Smooth muscle cell of the brain vasculature (primary cell): ENCODE measurements around the gene ZNF93.
A peak's percentile ranks its signal among the peaks of the same experiment; 100 is the strongest.
"Not testable (repeated sequence)": the region's sequence is repeated elsewhere in the genome, so short reads cannot be mapped to it uniquely, and the experiment has no call there.

Source experiments
- DNase-seq: peaks from one replicate; pipeline ENCODE4 v3.0.0-alpha.2; 2012; ENCODE audit warnings: low read depth, low spot score

ZNF93 gene

GRCh38 chr19:19900729-19901444 lies at the start of gene ZNF93:
Gene ZNF93, plus strand, starts transcription at chr19:19900946. Its CDS starts 143 bp downstream, at chr19:19901089.
- peak; percentile 91 for DNase-seq

GRCh38 chr19:19851740-19852139 lies 49.0 kb upstream of the ZNF93 start:
- DNase-seq, result not testable (repeated sequence)

GRCh38 chr19:19858751-19859150 lies 42.0 kb upstream of the ZNF93 start:
- no peak for DNase-seq

DNA sequence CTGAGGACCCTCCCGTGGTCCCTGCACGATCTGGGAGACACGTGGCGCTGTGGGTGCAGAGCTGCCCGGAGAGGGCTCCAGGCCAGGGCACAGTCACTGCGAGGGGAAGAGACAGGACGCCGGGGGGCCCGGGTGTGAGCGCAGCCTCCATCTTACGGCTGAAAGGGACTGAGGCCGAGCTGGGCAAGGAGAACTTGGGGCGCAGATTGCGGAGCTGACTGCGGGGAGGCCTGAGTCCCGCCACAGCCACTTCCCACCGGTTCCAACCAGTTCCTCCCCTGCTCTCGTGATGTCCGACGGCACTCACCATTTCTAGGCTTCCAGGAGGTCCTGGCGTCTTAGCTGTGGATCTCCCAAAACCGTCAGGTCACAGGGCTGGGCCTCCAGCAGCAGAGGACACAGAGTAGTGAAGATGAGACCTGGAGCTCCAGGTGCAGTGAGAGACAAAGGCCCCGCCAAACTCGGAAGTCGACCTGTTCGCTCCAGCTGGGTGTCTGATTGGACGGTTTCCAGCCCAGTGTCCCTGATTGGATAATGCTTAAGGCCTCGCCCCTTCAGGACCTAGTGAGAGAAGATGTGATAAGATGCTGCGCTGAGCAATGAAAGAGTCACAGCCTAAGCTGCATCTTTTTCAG lies 39.9 kb upstream of the ZNF93 start:
- DNase-seq, result no peak

- DNase-seq, result peak; percentile 79
These were observed 34.8 kb upstream of the ZNF93 start, which contains the start of gene ZNF253 for GRCh38 chr19:19865750-19866610. Gene ZNF253, plus strand, starts transcription at chr19:19865882. Its CDS starts 115 bp downstream, at chr19:19865997.

- DNase-seq, result no peak
These were observed 34.0 kb upstream of the ZNF93 start for GRCh38 chr19:19866611-19867248.

GRCh38 chr19:19870086-19870485 lies 30.7 kb upstream of the ZNF93 start:
- not testable (repeated sequence) for DNase-seq

DNA sequence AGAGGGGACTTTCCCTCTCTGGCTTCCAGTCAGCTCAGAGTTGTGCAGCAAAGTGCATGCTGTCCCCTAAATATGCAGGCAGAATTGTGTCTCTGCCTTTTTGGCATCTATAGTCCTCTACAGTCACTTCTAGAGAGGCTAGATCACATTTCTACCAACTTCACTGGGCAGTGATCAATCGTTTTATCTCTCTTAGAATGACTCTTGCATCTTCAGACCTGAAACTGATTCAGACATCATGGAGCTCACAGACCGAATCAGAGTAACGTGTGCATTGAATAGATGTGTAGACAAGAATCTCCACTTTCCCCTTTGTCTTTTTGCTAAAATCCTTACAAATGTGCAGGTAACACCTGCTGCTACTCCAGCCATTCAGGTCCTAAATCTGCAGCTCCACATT lies 28.8 kb upstream of the ZNF93 start:
- no peak for DNase-seq

- no peak for DNase-seq
These were observed 27.4 kb upstream of the ZNF93 start for GRCh38 chr19:19873381-19873780.

GRCh38 chr19:19877724-19878123 lies 23.0 kb upstream of the ZNF93 start:
- DNase-seq, result no peak

GRCh38 chr19:19884583-19884982 lies 16.2 kb upstream of the ZNF93 start:
- DNase-seq, result no peak

DNA sequence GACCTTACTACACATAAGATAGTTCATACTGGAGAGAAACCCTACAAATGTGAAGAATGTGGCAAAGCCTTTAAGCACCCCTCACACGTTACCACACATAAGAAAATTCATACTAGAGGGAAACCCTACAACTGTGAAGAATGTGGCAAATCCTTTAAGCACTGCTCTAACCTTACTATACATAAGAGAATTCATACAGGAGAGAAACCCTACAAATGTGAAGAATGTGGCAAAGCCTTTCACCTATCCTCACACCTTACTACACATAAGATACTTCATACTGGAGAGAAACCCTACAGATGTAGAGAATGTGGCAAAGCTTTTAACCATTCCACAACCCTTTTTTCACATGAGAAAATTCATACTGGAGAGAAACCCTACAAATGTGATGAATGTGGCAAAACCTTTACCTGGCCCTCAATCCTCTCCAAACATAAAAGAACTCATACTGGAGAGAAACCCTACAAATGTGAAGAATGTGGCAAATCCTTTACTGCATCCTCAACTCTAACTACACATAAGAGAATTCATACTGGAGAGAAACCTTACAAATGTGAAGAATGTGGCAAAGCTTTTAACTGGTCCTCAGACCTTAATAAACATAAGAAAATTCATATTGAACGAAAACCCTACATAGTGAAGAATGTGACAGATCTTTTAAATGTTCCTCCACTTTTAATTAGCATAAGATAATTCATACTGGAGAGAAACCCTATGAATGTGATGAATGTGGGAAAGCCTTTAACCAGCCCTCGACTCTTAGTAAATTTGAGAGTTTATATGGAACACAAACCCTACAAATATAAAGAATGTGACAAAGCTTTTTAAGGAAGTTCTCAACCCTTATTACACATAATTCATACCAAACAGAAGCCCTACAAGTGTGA lies 8.4 kb upstream of the ZNF93 start:
- DNase-seq, result not testable (repeated sequence)

GRCh38 chr19:19900139-19900728 lies 512 bp upstream of the ZNF93 start:
- no peak for DNase-seq

GRCh38 chr19:19907551-19907950 lies 6.8 kb downstream of the ZNF93 start:
- not testable (repeated sequence) for DNase-seq

DNA sequence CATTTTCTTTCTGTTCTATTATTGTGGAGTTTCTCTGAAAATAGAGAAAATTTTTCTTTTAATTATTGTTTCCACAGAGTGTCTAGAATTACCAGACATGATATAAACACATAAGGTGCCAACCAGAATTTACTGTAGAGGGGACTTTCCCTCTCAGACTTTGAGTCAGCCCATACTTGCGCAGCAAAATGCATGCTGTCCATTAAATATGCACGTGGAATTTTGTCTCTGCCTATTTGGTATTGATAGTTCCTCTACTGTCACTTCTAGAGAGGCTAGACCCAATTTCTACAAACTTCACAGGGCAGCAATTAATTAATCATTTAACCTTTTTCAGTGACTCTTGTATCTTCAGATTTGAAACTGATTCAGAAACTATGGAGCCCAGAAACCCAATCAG lies 8.9 kb downstream of the ZNF93 start:
- no peak for DNase-seq

DNA sequence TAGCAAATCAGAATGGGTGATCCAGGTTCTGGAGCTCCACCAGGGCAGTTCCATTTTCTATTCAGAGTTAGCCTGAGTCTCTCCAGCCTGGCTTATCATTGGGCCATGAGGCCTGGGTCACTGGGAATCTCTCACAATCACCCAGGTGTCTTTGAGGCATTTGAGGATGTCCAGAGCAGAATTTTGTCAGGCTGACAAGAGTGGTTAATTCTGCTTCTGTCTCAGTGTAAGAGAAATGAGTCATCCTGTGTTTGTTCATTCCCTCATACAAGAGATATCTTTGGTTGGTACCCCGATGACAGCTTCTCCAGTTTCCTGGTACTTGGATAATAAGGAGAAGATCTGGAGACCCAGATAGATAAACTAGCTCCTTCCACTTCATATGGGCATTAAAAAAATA lies 10.4 kb downstream of the ZNF93 start:
- no peak for DNase-seq

DNA sequence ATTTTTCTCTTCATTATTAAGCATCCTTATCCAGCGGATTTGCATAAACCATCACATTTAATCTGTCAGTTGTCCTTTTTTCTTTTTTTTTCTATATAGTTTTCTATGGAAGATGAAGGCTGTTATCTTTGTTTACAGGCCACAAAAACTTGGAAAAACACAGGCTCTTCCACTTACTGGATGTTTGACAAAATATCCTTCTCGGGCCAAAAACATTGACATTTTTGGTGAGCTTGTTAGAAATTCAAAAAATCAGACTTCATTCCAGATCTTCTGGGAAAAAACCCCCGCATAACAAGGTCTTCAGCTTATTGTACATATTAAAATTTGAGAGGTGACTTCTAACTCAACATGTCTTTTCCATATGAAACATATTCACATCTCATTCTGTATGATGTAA lies 13.8 kb downstream of the ZNF93 start:
- no peak for DNase-seq

GRCh38 chr19:19930417-19930816 lies 29.7 kb downstream of the ZNF93 start:
- not testable (repeated sequence) for DNase-seq

- not testable (repeated sequence) for DNase-seq
These were observed 32.9 kb downstream of the ZNF93 start for GRCh38 chr19:19933432-19934314.
